ENCODE measurements around the gene VAMP4.

DNA sequence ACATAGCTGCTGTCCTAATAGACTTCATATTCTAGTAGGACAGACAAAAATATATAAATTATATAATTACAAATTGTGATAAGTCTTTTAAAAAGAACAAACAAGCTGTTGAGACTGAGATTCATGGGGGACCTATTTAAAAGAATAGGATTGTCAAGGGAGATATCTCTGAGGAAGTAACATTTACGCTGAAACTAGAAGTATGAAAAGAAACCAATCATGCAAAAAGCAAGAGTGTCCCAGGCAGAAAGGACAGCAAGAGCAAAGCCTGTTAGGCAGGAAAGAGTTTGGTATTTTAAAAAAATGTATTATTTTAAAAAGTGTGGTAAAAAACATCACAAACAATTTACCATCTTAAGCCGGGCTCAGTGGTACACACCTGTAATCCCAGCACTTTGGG lies 30.4 kb upstream of the VAMP4 start:
- TF ChIP-seq, protein P1, sequence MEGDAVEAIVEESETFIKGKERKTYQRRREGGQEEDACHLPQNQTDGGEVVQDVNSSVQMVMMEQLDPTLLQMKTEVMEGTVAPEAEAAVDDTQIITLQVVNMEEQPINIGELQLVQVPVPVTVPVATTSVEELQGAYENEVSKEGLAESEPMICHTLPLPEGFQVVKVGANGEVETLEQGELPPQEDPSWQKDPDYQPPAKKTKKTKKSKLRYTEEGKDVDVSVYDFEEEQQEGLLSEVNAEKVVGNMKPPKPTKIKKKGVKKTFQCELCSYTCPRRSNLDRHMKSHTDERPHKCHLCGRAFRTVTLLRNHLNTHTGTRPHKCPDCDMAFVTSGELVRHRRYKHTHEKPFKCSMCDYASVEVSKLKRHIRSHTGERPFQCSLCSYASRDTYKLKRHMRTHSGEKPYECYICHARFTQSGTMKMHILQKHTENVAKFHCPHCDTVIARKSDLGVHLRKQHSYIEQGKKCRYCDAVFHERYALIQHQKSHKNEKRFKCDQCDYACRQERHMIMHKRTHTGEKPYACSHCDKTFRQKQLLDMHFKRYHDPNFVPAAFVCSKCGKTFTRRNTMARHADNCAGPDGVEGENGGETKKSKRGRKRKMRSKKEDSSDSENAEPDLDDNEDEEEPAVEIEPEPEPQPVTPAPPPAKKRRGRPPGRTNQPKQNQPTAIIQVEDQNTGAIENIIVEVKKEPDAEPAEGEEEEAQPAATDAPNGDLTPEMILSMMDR (IDR thresholded peaks at IDR 0.05), result no peak
- no peak for TF ChIP-seq POLR2A (IDR thresholded peaks at IDR 0.05)

Data from heart left ventricle (tissue), 13 donors.